ENCODE data around the gene COL4A2.

COL4A2 gene

DNA sequence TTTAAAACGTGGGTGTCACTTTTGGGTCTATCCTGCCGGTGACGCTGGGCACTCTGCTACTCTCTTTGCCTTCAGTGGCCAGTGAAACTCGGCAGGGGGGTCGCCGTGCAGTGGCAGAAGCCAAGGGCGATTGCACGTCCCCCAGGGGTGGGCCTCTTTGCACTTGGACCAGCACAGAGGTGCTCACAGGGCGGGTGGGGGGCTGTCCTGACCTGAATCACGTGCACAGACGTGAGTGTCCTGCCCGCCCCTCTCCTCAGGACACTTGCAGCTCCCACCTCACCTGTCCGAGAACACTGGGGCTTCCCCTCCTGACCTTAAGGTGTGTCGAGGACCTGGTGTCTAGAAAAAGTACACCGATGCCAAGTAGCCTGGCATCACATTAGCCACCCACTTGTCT lies 16.3 kb upstream of the COL4A2 start:
- no peak for DNase-seq (ENCODE audit: low read depth, low spot score)
- TF ChIP-seq, protein P1, sequence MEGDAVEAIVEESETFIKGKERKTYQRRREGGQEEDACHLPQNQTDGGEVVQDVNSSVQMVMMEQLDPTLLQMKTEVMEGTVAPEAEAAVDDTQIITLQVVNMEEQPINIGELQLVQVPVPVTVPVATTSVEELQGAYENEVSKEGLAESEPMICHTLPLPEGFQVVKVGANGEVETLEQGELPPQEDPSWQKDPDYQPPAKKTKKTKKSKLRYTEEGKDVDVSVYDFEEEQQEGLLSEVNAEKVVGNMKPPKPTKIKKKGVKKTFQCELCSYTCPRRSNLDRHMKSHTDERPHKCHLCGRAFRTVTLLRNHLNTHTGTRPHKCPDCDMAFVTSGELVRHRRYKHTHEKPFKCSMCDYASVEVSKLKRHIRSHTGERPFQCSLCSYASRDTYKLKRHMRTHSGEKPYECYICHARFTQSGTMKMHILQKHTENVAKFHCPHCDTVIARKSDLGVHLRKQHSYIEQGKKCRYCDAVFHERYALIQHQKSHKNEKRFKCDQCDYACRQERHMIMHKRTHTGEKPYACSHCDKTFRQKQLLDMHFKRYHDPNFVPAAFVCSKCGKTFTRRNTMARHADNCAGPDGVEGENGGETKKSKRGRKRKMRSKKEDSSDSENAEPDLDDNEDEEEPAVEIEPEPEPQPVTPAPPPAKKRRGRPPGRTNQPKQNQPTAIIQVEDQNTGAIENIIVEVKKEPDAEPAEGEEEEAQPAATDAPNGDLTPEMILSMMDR (IDR thresholded peaks at IDR 0.05; ENCODE audit: insufficient read depth, low read length, missing control alignments) = no peak
- no peak overlapping the region for H3K4me3 ChIP-seq (ENCODE audit: low read depth, low read length)
- CTCF ChIA-PET = interaction anchor here (1.9 to 2.0 kb wide), 2 partner anchors 10 to 15 kb away, joined by 5 read pairs; no protein-coding TSS in a partner anchor
- POLR2A ChIA-PET = no interaction called here

DNA sequence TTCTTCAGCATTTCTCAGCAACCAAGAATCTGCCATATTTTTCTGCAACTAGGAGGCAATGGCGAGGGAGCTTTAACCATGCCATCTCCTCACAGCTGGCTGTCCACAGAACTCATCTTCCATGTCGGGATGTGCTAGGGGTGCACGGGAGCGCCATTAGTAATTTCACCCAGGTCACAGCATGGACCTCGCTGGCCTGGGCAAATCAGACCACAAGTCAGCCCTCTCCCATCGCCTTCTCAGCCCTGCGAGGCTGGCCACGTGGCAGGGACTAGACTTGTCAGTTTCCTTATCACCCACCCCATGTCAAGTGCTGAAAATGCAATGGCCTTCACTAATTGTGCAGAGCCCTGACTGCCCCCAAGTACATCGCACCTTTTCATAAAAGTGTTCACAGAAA lies 15.8 kb upstream of the COL4A2 start:
- no peak overlapping the region for H3K4me3 ChIP-seq (ENCODE audit: low read depth, low read length)
- TF ChIP-seq, protein P1 (IDR thresholded peaks at IDR 0.05; ENCODE audit: insufficient read depth, low read length, missing control alignments) = no peak
- ChIA-PET CTCF (interaction anchor here (1.9 to 2.0 kb wide), 2 partner anchors 9 to 14 kb away, joined by 5 read pairs; no protein-coding TSS in a partner anchor), POLR2A (no interaction called here)
- DNase-seq (ENCODE audit: low read depth, low spot score) = no peak

DNA sequence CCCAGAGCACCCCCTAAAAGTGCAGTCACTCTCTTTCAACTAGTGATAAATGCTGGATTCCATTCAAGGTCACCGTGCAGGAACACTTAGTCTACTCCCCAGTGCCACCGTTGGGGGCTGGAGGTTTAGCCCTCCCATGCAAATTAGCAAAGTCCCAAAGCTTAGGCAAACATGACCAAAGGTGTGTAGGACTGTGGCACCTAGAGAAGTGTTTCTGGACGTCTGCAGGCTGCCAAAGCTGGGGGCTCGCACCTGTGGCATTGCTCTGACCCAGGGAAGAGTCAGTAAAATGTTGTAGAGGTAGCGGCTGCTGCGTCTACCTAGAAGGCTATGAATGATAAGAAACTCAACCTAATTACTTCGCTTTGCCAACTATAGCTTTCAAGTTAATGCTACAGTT lies 14.0 kb upstream of the COL4A2 start:
- POLR2A ChIA-PET = no interaction called here
- no peak for DNase-seq (ENCODE audit: low read depth, low spot score)
- no peak overlapping the region for H3K4me3 ChIP-seq (ENCODE audit: low read depth, low read length)
- TF ChIP-seq, protein P1 (IDR thresholded peaks at IDR 0.05; ENCODE audit: insufficient read depth, low read length, missing control alignments) = no peak
- CTCF ChIA-PET = no interaction called here

DNA sequence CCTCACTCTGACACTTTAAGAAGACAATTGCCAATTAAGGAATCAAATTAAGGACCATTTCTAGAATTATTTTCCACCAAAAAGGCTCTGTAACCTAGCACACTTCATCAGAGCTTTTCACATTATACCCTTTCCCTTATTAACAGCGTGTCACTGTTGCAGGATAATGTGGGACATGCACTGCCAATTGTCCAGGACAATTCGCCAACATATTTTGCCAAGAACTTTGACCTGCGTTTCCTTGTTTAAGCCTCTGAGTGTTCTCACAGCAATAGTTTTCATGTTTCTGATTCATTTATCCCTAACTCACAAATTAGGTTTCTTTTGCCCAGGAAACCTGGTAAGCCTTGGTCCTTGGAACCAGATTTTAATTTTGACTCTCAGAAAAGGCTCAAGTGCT lies 13.4 kb upstream of the COL4A2 start:
- H3K4me3 ChIP-seq (ENCODE audit: low read depth, low read length) = no peak overlapping the region
- TF ChIP-seq, protein P1 (IDR thresholded peaks at IDR 0.05; ENCODE audit: insufficient read depth, low read length, missing control alignments) = no peak
- CTCF ChIA-PET = no interaction called here
- no peak for DNase-seq (ENCODE audit: low read depth, low spot score)
- POLR2A ChIA-PET = no interaction called here

DNA sequence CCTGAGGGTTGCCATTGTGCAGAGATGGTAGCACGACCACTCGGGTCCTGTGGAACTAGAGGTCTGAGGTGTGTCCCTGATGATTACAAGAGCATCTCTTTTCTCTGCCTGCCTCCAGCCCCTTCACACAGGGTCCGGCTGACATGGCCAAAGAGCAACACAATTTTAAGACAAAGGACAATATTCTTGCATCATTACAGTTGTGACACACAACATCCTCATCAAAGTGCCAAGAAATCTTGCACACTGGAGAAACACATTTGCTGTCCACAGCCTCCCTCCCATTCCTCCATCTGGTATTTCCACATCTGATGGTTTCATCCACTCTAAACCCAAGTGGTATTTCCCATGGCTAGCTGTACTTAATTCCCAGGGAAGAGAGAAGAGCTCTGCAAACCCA lies 12.9 kb upstream of the COL4A2 start:
- no peak for DNase-seq (ENCODE audit: low read depth, low spot score)
- CTCF ChIA-PET = no interaction called here

DNA sequence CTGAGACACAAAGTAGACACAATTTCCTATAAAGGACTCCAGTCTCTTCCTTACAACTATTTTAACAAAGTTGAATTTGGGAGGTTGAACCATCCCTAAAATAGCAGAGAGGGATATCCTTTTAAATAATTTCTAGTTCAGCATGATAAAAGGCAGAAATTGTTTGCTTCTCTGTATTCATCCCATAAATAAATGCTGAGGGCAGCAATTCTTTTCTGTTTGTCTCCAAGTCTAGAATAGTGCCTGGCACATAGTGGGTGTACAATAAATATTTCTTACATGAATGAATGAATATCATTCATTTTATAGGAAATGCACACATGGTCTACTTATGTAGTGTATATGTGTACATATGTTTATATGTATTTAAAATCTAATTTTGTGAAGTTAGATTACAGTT lies 12.5 kb upstream of the COL4A2 start:
- ChIA-PET CTCF (no interaction called here), POLR2A (no interaction called here)
- no peak overlapping the region for H3K4me3 ChIP-seq (ENCODE audit: low read depth, low read length)
- DNase-seq (ENCODE audit: low read depth, low spot score) = no peak
- TF ChIP-seq, protein P1 (IDR thresholded peaks at IDR 0.05; ENCODE audit: insufficient read depth, low read length, missing control alignments) = no peak

More for the DNA sequence above, 12.9 kb upstream of the COL4A2 start:
- POLR2A ChIA-PET = no interaction called here
- H3K4me3 ChIP-seq (ENCODE audit: low read depth, low read length) = no peak overlapping the region
- TF ChIP-seq, protein P1 (IDR thresholded peaks at IDR 0.05; ENCODE audit: insufficient read depth, low read length, missing control alignments) = no peak

Data from AG04449 (cell line).